GM18868 (cell line): Measurements from ENCODE around the gene SLC6A2.

Source experiments
- ATAC-seq: cut with Tn5 transposase; IDR thresholded peaks from one replicate; pipeline ENCODE4 v1.9.1; 2021; ENCODE audit warnings: mild to moderate bottlenecking, moderate library complexity; ENCODE audit not compliant: unreplicated experiment

Gene SLC6A2

DNA sequence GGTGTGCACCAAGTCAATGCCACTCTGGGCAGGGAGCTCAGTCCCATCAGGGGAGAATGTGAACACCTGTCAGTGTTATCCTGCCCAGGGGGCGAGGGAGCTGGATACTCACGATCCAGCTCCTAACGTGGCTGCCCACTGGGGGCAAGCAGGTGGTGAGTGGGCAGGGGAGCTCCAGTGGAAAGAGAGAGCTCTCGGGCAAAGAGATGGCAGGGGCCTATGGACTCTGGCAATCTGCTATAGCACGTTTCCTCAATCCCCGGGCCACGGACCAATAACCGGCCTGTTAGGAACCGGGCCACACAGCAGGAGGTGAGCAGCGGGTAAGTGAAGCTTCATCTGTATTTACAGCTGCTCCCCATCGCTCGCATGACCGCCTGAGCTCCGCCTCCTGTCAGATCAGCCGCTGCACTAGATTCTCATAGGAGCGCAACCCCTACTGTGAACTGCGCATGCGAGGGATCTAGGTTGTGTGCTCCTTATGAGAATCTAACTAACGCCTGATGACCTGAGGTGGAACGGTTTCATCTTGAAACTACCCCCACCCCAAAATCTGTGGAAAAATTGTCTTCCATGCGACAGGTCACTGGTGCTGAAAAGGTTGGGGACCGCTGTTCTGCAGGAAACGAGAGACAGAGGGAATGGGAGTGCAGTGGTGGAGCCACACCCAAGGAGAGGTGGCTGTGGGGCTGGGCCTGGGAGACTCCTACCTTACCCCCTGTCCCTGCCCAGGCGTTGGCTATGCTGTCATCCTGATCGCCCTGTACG, 15.6 kb downstream of the SLC6A2 start:
- ATAC-seq: no peak

DNA sequence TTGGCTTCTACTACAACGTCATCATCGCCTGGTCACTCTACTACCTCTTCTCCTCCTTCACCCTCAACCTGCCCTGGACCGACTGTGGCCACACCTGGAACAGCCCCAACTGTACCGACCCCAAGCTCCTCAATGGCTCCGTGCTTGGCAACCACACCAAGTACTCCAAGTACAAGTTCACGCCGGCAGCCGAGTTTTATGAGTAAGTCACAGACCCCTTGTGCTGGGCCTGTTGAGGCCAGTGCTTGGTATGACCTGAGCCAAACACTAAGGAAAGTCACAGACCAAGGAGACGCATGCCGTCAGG, 16.1 kb downstream of the SLC6A2 start:
- ATAC-seq: no peak

DNA sequence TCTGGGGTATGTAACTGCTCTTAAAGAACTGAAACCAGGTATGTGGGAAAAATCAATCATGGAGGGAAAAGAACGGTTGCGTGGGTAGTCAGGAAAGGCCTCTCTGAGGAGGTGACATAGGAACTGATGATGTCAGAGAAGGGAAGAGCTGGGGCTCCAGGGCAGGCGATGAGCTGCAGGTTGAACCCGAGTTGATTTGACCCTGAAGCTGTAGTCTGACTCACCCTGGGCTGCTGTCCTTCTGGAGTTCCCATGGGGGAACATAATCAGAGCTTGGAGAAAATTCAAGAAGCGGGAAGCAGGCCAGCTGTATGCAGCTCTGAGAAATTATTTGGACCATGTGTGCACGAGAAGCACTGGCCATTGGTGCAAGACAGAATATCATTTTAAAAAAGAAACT, 16.7 kb downstream of the SLC6A2 start:
- no peak for ATAC-seq

DNA sequence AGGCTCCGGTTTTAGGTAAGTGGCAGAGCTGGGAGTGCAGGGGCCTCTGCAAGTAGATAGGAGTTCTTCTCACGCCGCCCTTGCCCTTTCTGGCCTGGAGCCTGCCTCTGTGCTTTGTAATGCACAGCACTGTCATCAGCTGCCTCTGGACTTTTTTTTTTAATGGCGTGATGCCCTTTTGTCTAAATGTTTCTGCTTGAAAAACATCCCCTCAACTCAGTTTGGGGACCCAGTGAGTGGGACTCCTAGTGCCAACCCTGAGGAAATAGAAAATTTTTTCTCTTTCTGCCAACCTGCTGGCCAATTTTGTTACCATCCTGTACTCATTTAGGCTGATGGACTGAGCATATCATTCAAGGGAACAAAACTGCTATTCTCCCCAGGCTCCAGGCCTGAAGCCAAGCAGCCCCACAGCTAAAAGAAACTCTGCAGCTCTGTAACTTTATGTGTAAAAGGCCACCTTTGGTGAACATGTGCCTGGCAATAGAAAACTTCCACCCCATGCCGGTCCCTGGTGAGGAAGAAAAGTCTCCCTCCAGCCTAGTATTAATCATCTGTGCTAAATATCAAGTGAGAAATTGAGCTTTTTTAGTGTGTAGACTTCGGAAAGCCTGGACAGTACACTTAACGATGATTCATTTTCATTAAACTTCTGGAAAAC, 22.5 kb downstream of the SLC6A2 start:
- no peak for ATAC-seq

DNA sequence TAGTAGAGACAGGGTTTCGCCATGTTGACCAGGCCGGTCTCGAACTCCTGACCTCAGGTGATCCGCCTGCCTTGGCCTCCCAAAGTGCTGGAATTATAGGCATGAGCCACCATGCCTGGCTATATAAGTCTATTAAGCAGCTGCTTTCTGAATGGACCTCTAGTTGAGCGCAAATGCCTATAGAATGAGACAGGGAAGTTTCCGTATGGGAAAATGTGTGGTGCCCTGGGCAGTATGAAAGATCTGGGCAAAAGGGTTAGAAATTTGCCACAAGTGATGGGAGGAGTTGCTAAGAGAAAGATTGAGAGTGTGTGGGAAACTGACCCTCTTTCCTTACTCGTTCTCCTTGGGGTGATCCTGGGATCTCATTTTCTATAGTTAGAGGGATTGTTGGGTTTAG, 26.3 kb downstream of the SLC6A2 start:
- no peak for ATAC-seq

DNA sequence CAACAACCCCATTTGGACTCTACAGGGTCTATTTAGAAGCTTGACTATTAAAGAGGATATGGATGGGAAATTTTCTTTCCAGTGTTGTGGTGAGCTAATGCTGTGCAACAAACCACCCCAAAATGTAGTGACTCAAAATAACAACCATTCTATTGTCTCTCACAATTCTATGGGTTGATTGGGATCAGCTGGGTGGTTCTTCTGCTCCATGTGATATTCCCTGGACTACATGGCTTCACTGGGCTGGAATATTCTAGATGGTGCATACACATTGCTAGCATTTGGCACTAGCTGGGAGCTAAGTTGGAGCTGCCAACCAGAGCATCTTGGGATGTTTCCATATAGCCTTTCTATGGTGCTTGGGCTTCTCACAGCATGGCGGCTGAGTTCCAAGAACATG, 30.2 kb downstream of the SLC6A2 start:
- no peak for ATAC-seq

DNA sequence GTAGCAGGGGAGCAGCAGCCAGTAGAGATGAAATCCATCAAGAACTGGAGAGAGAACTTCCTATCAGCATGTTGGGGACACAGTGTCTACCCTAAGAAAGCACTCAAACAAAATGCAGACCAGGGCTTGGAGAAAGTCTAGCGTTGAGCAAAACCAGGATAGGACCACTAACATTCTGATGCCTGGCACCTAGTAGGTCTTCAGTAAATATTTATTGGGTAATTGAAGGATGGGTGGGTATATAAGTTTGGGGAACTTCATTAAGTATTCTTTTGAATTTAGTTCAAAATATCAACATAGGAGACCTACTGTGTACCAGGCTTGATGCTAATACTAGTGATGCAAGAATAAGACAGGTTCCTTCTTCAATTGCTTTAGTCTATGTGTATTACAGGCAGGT, 30.9 kb downstream of the SLC6A2 start:
- ATAC-seq: no peak

DNA sequence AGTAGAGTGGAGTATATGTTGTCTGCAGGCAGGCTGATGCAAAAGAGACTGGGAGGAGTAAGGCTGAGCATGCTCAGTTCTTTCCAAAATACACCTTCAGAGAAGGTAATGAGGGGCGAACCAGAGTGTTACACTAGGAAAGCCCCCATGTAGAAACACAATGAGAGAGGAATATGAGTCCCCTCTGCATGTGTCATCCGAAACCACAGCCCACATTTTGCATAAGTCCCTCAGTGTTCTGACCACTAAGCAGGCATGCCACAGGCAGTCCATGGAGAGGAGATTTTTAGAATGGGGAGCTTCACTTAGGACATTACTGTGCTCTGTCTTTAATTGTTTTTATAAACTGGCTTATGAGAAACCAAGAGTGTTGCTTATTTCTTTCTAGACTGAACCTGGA, 32.0 kb downstream of the SLC6A2 start:
- no peak for ATAC-seq

DNA sequence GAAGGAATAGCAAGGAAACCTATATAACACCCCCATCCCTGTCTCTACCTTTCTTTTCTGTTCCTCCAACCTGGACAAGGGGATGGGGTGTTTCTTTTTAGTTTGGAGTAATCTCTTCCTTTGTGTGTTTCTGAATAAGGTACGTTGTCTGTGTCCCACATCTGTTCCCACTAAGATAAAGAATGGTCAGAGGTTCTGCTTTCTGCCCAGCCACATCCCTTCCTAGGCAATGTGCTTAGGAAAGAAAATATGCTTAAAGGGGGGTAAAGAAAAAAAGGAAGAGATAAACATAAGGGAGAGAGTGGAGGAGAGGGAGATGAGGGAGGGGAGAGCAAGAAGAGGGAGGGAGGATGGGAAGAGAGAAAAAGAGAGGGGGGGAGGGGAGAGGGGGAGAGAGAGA, 35.1 kb downstream of the SLC6A2 start:
- ATAC-seq: no peak

DNA sequence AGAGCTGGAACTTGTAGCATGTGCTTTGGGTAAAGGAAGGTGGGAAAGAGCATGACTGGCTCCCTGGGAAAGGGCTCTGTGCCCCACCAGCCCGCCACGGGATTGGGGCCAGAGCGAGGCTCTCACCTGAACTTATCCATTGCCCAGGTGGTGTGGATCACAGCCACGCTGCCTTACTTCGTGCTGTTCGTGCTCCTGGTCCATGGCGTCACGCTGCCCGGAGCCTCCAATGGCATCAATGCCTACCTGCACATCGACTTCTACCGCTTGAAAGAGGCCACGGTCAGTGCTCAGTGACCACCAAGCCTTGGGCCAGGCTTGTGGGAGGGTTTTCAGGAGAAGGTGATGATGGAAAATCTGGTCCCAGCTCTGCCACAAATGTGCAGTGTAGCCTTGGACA, 36.0 kb downstream of the SLC6A2 start:
- ATAC-seq: no peak

DNA sequence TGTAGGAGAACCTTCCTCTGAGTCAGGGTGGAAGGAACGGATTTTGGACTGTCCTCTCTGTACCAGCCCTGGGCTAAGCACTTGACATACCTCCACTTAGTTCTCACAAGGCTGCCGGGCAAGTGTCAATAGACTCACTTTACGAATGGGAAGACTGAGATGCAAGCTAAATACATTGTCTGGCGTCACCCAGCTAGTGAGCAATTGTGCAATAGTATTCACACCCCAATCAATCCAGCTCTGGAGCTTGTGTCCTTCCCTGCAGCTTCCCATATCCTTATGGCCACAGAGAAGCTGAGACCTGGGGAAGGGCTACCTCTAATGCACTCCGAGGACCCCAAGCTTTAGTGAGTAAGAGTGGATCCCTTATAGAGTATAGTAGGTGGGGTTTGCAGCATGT, 39.8 kb downstream of the SLC6A2 start:
- no peak for ATAC-seq

DNA sequence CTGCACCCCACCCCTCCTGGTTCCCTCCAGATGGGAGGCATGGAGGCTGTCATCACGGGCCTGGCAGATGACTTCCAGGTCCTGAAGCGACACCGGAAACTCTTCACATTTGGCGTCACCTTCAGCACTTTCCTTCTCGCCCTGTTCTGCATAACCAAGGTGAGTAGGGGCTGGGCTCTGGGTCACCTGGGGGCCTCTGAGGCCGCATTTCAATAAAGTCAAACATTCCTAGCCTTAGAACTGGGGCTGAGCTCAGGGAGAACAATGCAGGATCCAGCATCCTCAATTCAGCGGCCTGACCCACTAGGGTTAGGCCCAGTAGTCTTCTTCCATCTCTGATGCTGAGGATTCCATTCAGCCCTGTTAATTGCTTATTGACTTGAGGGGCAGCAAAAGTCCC, 42.1 kb downstream of the SLC6A2 start:
- ATAC-seq: no peak

DNA sequence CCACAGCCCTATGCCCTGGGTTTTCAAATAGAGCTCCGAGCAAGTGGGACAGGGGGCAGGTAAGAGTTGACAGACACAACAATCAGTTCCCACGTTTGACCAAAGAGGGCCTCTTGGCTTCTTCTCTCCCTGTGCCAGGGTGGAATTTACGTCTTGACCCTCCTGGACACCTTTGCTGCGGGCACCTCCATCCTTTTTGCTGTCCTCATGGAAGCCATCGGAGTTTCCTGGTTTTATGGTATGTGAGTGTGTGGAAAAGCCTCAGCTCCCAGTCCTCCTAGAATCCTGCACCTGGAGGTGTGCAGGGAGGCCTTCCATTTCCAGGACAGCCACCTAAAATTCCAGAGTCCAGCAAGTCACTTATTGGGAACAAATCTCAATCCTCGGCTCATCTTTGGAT, 42.5 kb downstream of the SLC6A2 start:
- no peak for ATAC-seq

DNA sequence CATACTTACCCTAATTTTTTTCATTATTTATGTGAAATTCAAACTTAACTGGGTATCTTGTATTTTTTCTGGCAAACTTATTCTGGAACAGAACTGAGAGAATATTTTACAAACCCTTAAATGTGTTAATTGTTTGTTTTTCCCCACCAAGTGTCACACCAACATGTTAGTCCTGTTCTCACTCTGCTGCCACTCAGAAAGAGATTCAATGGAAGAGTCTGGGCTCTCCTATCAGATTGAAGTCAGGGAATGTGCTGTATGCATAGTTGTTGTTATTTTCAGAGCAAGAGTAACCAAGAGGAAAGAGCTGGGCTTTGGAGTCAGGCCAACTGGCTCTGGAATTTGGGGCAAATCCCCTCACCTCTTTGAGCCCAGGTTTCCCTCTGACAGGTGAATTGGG, 43.2 kb downstream of the SLC6A2 start:
- ATAC-seq: no peak

DNA sequence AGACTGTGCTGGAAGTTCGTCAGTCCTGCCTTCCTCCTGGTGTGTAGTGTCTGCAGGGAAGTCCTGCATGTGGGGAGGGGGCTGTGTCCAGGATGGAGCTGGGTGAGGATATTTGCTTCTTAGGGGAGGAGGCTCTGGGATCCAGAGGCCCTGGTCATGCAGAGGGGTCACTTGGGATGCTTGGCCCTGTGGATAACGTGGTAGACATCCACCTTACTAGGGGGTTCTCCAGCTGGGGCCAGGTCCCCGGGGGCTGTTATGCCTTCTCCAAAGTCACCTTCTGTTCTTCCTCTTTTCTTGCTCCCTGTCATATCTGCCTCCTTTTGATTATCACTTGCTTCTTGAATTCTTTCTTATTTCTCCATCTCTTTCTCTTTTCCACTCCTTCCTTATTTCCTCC, 43.8 kb downstream of the SLC6A2 start:
- no peak for ATAC-seq

DNA sequence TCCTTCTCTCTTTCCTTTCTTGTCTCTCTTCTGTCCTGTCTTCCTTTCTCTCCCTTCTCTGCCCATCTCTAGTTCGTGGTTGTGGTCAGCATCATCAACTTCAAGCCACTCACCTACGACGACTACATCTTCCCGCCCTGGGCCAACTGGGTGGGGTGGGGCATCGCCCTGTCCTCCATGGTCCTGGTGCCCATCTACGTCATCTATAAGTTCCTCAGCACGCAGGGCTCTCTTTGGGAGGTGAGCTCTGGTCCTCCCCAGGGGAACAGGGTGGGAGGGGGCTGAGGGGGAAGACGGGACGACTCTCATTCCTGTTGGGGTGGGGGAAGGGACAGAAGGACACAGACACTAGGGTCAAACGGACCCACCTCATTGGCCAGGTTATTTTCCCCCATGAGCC, 44.3 kb downstream of the SLC6A2 start:
- no peak for ATAC-seq

DNA sequence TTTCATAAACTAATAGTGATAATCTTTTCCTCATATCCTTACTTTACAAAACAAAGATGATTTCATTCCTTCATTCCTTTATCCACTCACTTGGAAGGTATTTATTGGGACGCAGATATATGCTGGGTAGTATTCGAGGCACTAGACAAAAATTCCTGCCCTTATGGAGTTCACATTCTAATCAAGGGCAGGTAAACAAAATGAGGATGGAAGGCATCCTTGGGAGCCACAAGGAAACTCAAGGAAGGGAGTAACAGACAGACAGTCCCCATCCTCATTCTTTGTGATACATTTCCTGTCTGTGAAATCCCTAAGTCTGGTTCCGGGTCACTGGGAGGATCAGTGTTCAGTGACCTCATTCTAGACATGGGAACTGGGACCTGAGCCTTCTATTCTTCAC, 45.2 kb downstream of the SLC6A2 start:
- ATAC-seq: no peak

DNA sequence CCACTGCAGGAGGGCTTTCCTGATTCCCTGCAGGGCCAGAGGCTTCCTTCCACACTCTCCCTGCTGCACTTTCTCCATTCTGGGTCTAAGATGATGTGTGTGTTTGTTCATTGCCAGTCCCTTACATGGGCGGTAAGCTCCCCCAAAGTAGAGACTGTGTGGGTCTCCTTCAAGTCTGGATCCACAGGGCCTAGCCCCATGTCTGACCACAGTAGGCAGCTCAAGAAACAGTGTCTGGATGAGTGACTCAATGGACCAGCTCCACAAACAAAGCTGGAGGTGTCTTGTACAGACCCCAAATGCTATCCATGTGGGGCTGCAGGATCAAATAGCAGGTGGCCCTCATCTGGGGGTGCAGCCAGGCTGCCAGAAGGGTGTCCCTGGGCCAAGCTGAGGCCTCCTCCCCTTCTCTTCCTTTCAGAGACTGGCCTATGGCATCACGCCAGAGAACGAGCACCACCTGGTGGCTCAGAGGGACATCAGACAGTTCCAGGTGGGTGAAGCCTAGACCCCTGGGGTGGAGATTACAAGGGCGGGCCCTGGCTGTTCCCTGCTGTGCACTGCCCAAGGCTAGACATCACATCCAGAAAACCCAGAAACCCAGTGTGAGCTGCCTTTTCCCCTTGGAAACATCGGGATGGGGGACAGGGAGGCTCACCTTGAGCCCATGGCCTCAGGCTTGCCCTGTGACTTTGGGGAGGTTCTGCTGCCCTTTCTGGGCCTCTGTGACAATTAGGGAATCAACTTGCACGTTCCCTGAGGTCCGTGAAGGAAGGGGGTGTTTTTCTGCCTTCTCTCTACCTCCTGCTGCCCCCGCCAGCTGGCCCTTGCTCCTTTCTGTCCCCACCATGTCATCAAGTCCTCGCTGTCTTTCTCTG, 45.9 kb downstream of the SLC6A2 start:
- ATAC-seq: peak; percentile 89

DNA sequence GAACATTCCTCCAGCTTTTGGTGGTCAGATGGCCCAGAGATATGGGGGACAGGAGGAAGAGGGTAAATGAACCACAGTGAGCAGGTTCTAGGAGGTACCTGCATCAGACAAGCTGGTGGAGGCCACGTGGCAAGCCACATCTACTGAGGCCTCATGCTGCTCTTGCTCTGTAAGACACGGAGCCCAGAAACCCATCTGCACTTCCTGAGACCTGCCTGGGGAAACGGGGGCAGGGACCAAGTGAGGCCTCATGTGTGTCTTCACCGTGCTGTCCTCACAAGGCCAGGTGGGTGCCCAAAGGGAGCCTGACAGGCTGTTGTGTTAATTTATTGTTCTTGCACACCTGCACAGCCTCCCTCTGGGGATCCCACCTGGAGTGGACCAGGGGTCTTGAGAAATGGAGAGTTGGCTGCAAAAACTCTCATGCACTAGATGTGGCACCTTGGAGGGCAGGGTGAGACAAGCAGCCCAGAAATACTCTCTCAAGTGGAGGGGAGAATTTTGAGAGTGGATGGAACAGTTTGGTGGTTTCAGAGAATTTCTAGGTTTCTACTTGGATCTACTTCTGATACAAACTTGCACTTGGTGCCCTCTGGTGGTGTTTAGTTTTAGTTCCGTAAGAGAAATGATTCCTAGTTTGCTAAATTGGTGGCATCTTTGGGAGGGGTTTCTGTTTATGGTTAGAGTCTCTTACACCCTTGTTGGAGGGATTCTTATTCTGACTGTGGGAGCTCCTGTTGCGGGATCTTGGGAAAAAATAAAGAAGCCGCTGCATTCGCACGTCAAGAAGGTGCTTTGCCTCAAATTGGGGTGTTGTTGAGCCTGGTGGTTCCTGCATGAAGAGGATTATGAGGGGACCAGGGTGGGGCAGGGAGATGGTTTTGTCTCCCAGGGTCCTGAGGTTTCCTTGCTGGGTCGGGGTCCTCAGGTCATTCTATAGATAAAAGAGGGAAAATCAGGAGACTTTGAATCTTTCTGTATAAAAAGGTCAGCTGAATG, 47.5 kb downstream of the SLC6A2 start:
- ATAC-seq: no peak

DNA sequence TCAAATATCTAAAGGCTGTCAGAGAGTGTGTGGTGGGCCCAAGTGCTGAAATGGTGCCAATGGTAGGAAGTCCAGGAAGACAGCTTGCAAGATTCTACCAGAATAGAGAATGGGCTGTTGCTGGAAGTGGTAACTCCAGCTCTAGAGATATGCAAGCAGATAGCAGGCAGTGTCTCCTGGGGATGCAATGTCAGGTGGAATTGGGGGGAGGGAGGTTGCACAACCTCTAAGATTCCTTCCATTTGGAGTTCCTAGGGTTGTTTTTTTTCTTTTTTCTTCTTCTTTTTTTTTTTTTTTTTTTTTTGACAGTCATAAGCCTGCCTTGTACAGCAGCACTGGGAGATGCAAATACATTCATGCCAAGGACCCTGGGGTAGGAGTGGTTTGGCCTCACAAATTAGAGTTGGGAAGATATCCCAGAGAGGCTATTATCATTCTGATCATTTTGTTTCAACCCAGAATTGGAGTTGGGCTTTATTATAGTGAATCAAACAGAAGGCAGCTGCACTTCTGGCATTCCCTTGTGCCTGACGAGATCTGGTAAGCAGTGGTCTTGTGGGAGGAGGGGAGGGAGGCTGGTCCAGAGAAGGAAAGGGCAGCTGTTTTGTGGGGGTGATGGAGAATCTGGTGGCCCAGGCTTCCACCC, 51.1 kb downstream of the SLC6A2 start:
- ATAC-seq: no peak
